A673 (cell line): ENCODE results near the gene COL4A2. TPM values are rescaled to one million over a fixed set of nuclear protein-coding genes. Genes with fewer than 3 reads are reported as not detected.
A peak's percentile ranks its signal among the peaks of the same experiment; 100 is the strongest.

Experiments
- BruUV-seq: library from RNA; stranded (reverse); fragments of 400-500 nt; replicated peaks from 2 replicates; lab custom pipeline; 2021; lab: Mats Ljungman, UMichigan
- CTCF ChIA-PET: fragments of 300-600 bp; sonication (Branson Sonifier 250); formaldehyde crosslinking; loops from one replicate; lab custom pipeline; 2022; ENCODE audit warnings: antibody characterized with exemption; lab: Charles Lee
- POLR2A ChIA-PET: fragments of 300-600 bp; sonication (Branson Sonifier 250); formaldehyde crosslinking; loops from one replicate; lab custom pipeline; 2022; ENCODE audit warnings: antibody characterized with exemption; ENCODE audit not compliant: low non-redundant PET; lab: Charles Lee
- DNase-seq: peaks from one replicate; pipeline ENCODE4 v3.0.0-alpha.2; 2015; ENCODE audit warnings: low spot score
- H3K27ac ChIP-seq: fragments of 200-600 bp; sonication (generic); 2 replicates; pipeline ENCODE4 v1.5.1; 2016; ENCODE audit warnings: mixed run types, low read depth, mild to moderate bottlenecking, mixed read lengths, antibody characterized with exemption, low read length; ENCODE audit not compliant: poor library complexity, severe bottlenecking
- H3K27me3 ChIP-seq: fragments of 200-600 bp; sonication (generic); replicated peaks from 2 replicates; pipeline ENCODE4 v1.6.1; 2017; ENCODE audit warnings: mixed run types, low read depth, mild to moderate bottlenecking, mixed read lengths, antibody characterized with exemption, low read length; ENCODE audit not compliant: insufficient read depth, poor library complexity
- H3K36me3 ChIP-seq: fragments of 200-600 bp; sonication (generic); 2 replicates; pipeline ENCODE4 v1.6.1; 2016; ENCODE audit warnings: mixed run types, mild to moderate bottlenecking, mixed read lengths, antibody characterized with exemption, low read length; ENCODE audit not compliant: insufficient read depth, poor library complexity, severe bottlenecking
- H3K4me1 ChIP-seq: fragments of 200-600 bp; sonication (generic); 2 replicates; pipeline ENCODE4 v1.6.1; 2017; ENCODE audit warnings: mixed run types, mild to moderate bottlenecking, mixed read lengths, antibody characterized with exemption, low read length; ENCODE audit not compliant: insufficient read depth, poor library complexity, severe bottlenecking
- H3K4me3 ChIP-seq: fragments of 200-600 bp; sonication (generic); 2 replicates; pipeline ENCODE4 v1.5.1; 2016; ENCODE audit warnings: low read depth, mixed run types, mild to moderate bottlenecking, mixed read lengths, low read length; ENCODE audit not compliant: poor library complexity, severe bottlenecking
- H3K9me3 ChIP-seq: fragments of 200-600 bp; sonication (generic); 2 replicates; pipeline ENCODE4 v1.6.1; 2016; ENCODE audit warnings: mixed run types, low read depth, mild to moderate bottlenecking, mixed read lengths, antibody characterized with exemption, low read length; ENCODE audit not compliant: poor library complexity, severe bottlenecking
- CTCF ChIP-seq: fragments of 300-800, 200-600 bp; sonication (generic); conservative IDR thresholded peaks from 2 replicates; pipeline ENCODE4 v1.5.1; 2017; ENCODE audit warnings: low read depth, mild to moderate bottlenecking, antibody characterized with exemption, low read length, moderate library complexity, mixed read lengths
- EZH2 ChIP-seq: fragments of 200-600 bp; sonication (generic); IDR thresholded peaks from 2 replicates; pipeline ENCODE4 v1.6.1; 2017; ENCODE audit warnings: borderline replicate concordance, low read depth, mild to moderate bottlenecking, mixed read lengths, antibody characterized with exemption, low read length; ENCODE audit not compliant: poor library complexity, severe bottlenecking
- intact Hi-C: fragments of 100-400 bp; cut with micrococcal nuclease; formaldehyde crosslinking; loops from one replicate; pipeline ENCODE4 v1.10.0; 2022; ENCODE audit not compliant: unreplicated experiment
- total RNA-seq: library from RNA; stranded (reverse); gene quantifications from 2 replicates; pipeline ENCODE4 v1.2.3, GENCODE V29; 2021

The COL4A2 gene
- total RNA-seq, 1 experiment from 2014 or later, result 184 TPM

- Histone ChIP-seq H3K4me3 (no peak overlapping the region), H3K36me3 (no peaks in the 10 kb centered on the region), H3K27ac (no peak overlapping the region), H3K9me3 (no peaks in the 10 kb centered on the region), H3K4me1 (peaks cover 30% of the 10 kb centered on the region), H3K27me3 (no peaks in the 10 kb centered on the region)
- ChIA-PET CTCF (no interaction called here), POLR2A (no interaction called here)
- intact Hi-C loops, result no loop called here
- no peak for TF ChIP-seq EZH2
- TF ChIP-seq CTCF, result no peak
- BruUV-seq, result no TSS peak
- no peak for DNase-seq
Measured at GRCh38 chr13:110410000-110410399, 102.9 kb downstream of the COL4A2 start.

- no peak for TF ChIP-seq EZH2
- TF ChIP-seq CTCF, result no peak
- Histone ChIP-seq H3K4me3 (no peak overlapping the region), H3K36me3 (no peaks in the 10 kb centered on the region), H3K27me3 (no peaks in the 10 kb centered on the region), H3K4me1 (peaks cover 30% of the 10 kb centered on the region), H3K9me3 (no peaks in the 10 kb centered on the region), H3K27ac (peak overlapping the region; percentile 45)
- CTCF ChIA-PET, result interaction anchor here (1.3 kb wide), 1 partner anchor 164 kb away, joined by 6 read pairs; no protein-coding TSS in a partner anchor
- intact Hi-C loops, result no loop called here
- POLR2A ChIA-PET, result no interaction called here
- BruUV-seq, result no TSS peak
- no peak for DNase-seq
Measured at GRCh38 chr13:110410936-110411687, 104.0 kb downstream of the COL4A2 start.

- Histone ChIP-seq H3K9me3 (no peaks in the 10 kb centered on the region), H3K4me1 (peaks cover 30% of the 10 kb centered on the region), H3K27ac (peak overlapping the region; percentile 17), H3K4me3 (no peak overlapping the region), H3K27me3 (no peaks in the 10 kb centered on the region), H3K36me3 (no peaks in the 10 kb centered on the region)
- no peak for DNase-seq
- POLR2A ChIA-PET, result no interaction called here
- CTCF ChIA-PET, result interaction anchor here (0.7 to 1.3 kb wide), 4 partner anchors 138 to 189 kb away, joined by 3 to 6 read pairs (median 4); no protein-coding TSS in a partner anchor
- intact Hi-C loops, result loop anchor here (1.0 to 2.0 kb wide), 4 partner anchors 105 to 193 kb away; partner anchors contain the start of genes COL4A1 and COL4A2
- TF ChIP-seq EZH2, result no peak
- TF ChIP-seq CTCF, result no peak
- BruUV-seq, result no TSS peak
Measured at GRCh38 chr13:110411688-110412059, 104.6 kb downstream of the COL4A2 start.
